ENCODE measurements around the gene FOXF2. TPM values are rescaled to one million over a fixed set of nuclear protein-coding genes. Genes with fewer than 3 reads are reported as not detected.

The FOXF2 gene
- total RNA-seq, 1 donor from 2014 or later = not detected

GRCh38 chr6:1388630-1389368 lies 577 bp upstream of the FOXF2 start:
- peak overlapping the region; percentile 28 for H3K27ac Mint-ChIP-seq (ENCODE audit: unreplicated experiment)
- TF ChIP-seq, protein P1, sequence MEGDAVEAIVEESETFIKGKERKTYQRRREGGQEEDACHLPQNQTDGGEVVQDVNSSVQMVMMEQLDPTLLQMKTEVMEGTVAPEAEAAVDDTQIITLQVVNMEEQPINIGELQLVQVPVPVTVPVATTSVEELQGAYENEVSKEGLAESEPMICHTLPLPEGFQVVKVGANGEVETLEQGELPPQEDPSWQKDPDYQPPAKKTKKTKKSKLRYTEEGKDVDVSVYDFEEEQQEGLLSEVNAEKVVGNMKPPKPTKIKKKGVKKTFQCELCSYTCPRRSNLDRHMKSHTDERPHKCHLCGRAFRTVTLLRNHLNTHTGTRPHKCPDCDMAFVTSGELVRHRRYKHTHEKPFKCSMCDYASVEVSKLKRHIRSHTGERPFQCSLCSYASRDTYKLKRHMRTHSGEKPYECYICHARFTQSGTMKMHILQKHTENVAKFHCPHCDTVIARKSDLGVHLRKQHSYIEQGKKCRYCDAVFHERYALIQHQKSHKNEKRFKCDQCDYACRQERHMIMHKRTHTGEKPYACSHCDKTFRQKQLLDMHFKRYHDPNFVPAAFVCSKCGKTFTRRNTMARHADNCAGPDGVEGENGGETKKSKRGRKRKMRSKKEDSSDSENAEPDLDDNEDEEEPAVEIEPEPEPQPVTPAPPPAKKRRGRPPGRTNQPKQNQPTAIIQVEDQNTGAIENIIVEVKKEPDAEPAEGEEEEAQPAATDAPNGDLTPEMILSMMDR (IDR thresholded peaks at IDR 0.05; ENCODE audit: unreplicated experiment) = no peak
- H3K27me3 Mint-ChIP-seq (ENCODE audit: unreplicated experiment) = peaks cover 44% of the 10 kb centered on the region
- H3K36me3 Mint-ChIP-seq (ENCODE audit: low read depth, unreplicated experiment) = no peaks in the 10 kb centered on the region
- peaks cover 23% of the 10 kb centered on the region for H3K4me1 Mint-ChIP-seq (ENCODE audit: unreplicated experiment)
- H3K4me3 Mint-ChIP-seq (ENCODE audit: unreplicated experiment) = peak overlapping the region; percentile 56
- DNase-seq (ENCODE audit: low spot score) = no peak
- H3K9me3 Mint-ChIP-seq (ENCODE audit: unreplicated experiment) = no peaks in the 10 kb centered on the region

DNA sequence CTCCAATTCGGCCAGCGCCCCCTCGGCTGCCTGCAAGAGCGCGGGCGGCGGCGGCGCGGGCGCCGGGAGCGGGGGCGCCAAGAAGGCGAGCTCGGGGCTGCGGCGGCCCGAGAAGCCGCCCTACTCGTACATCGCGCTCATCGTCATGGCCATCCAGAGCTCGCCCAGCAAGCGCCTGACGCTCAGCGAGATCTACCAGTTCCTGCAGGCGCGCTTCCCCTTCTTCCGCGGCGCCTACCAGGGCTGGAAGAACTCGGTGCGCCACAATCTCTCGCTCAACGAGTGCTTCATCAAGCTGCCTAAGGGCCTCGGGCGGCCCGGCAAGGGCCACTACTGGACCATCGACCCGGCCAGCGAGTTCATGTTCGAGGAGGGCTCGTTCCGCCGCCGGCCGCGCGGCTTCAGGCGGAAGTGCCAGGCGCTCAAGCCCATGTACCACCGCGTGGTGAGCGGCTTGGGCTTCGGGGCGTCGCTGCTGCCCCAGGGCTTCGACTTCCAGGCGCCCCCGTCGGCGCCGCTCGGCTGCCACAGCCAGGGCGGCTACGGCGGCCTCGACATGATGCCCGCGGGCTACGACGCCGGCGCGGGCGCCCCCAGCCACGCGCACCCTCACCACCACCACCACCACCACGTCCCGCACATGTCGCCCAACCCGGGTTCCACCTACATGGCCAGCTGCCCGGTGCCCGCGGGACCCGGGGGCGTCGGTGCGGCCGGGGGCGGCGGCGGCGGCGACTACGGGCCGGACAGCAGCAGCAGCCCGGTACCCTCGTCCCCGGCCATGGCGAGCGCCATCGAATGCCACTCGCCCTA lies 963 bp downstream of the FOXF2 start:
- no peak overlapping the region for H3K27ac Mint-ChIP-seq (ENCODE audit: unreplicated experiment)

GRCh38 chr6:1390946-1391799 lies 1.8 kb downstream of the FOXF2 start:
- peak; percentile 26 for DNase-seq (ENCODE audit: low spot score)

More for the DNA sequence above, 963 bp downstream of the FOXF2 start:
- Mint-ChIP-seq H3K4me1 (ENCODE audit: unreplicated experiment) (peaks cover 23% of the 10 kb centered on the region), H3K27me3 (ENCODE audit: unreplicated experiment) (peaks cover 44% of the 10 kb centered on the region), H3K4me3 (ENCODE audit: unreplicated experiment) (peak overlapping the region; percentile 69), H3K9me3 (ENCODE audit: unreplicated experiment) (no peaks in the 10 kb centered on the region), H3K36me3 (ENCODE audit: low read depth, unreplicated experiment) (no peaks in the 10 kb centered on the region)
- DNase-seq (ENCODE audit: low spot score) = peak; percentile 47
- TF ChIP-seq, protein P1 (IDR thresholded peaks at IDR 0.05; ENCODE audit: unreplicated experiment) = no peak

DNA sequence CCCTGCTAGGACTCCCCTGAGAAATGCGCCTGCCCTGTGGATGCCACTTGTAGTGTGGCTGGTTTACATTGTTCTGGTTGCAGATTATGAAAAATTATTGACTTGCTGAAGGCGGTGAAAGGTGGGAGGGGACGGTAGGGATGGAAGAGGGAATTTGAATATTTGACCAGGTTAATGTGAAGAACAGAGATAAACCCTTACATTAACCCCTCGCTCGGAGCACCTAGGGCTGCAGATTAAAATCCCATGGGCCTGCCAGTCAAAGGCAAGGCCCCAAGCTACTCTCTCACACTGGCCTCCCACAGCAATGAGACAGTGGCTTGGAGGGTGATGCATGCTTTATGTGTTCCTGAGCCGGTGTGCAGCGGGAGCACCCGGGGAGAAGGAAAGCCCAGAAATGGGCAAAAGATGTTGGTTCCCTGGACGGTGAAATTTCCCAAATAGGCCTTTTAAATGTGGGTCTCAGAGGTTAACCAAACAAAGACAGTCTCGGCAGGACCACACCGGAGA lies 2.5 kb downstream of the FOXF2 start:
- H3K27me3 Mint-ChIP-seq (ENCODE audit: unreplicated experiment) = peaks cover 52% of the 10 kb centered on the region
- H3K4me3 Mint-ChIP-seq (ENCODE audit: unreplicated experiment) = peak overlapping the region; percentile 54
- no peaks in the 10 kb centered on the region for H3K9me3 Mint-ChIP-seq (ENCODE audit: unreplicated experiment)
- TF ChIP-seq, protein P1 (IDR thresholded peaks at IDR 0.05; ENCODE audit: unreplicated experiment) = no peak
- H3K36me3 Mint-ChIP-seq (ENCODE audit: low read depth, unreplicated experiment) = no peaks in the 10 kb centered on the region
- H3K4me1 Mint-ChIP-seq (ENCODE audit: unreplicated experiment) = peaks cover 24% of the 10 kb centered on the region
- DNase-seq (ENCODE audit: low spot score) = no peak
- no peak overlapping the region for H3K27ac Mint-ChIP-seq (ENCODE audit: unreplicated experiment)

More at GRCh38 chr6:1390946-1391799, 1.8 kb downstream of the FOXF2 start:
- TF ChIP-seq, protein P1 (IDR thresholded peaks at IDR 0.05; ENCODE audit: unreplicated experiment) = no peak
- Mint-ChIP-seq H3K4me1 (ENCODE audit: unreplicated experiment) (peaks cover 19% of the 10 kb centered on the region), H3K27me3 (ENCODE audit: unreplicated experiment) (peaks cover 45% of the 10 kb centered on the region), H3K36me3 (ENCODE audit: low read depth, unreplicated experiment) (no peaks in the 10 kb centered on the region), H3K9me3 (ENCODE audit: unreplicated experiment) (no peaks in the 10 kb centered on the region), H3K4me3 (ENCODE audit: unreplicated experiment) (no peak overlapping the region), H3K27ac (ENCODE audit: unreplicated experiment) (no peak overlapping the region)

All from endothelial cell (in vitro differentiated cells).